Activated T-cell treated with anti-CD3 and anti-CD28 coated beads, Interleukin-2, amount 50 U/mL, for 4 hours (primary cell): ENCODE measurements around the gene RGS11. TPM values are rescaled to one million over a fixed set of nuclear protein-coding genes. Genes with fewer than 3 reads are reported as not detected.

ENCODE experiments used
- ATAC-seq, 2 donors: fragments of 200-7000 bp; cut with Tn5 transposase; one replicate each; pipeline ENCODE4 v1.10.0; 2021
- DNase-seq: peaks from one replicate; pipeline ENCODE4 v3.0.0-alpha.2; 2020
- H3K27me3 Mint-ChIP-seq: one replicate; pipeline ENCODE4 v1.8.0; 2021; ENCODE audit warnings: low read depth, mixed read lengths
- H3K36me3 Mint-ChIP-seq: one replicate; pipeline ENCODE4 v1.8.0; 2022; ENCODE audit warnings: mixed read lengths; ENCODE audit not compliant: insufficient read depth
- H3K4me1 Mint-ChIP-seq: one replicate; pipeline ENCODE4 v1.8.0; 2021; ENCODE audit warnings: low read depth, mixed read lengths
- H3K4me3 Mint-ChIP-seq: one replicate; pipeline ENCODE4 v1.8.0; 2021; ENCODE audit warnings: mild to moderate bottlenecking, moderate library complexity, mixed read lengths
- H3K9me3 Mint-ChIP-seq: one replicate; pipeline ENCODE4 v1.8.0; 2021; ENCODE audit warnings: mixed read lengths
- total RNA-seq, 3 donors: library from RNA; stranded (reverse); gene quantifications; one replicate each; pipeline ENCODE4 v1.2.1, GENCODE V29; 2021

Gene RGS11
- total RNA-seq, 3 donors from 2014 or later = 0.18 TPM; not detected in 2

DNA sequence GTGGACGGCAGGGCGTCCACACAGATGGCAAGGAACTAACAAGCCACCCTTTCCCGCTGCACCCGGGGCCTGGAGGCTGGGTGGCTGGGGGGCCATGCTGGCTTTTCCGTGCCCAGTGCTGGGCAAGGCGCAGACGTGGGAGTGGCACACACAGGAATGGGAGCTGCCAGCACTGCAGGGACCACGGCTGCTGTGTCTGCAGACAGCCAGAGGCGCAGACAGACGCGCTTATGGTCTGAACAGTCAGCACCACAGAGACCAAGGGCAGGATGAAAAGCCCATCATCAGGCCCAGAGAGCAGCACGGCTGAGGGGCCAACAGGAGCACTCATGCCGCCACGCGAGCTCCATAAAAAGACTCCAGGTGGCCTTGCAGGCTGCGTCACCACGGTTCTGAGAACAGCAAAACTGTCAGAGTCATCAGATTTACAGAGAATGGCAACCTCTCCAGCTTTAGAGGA lies 31.2 kb upstream of the RGS11 start:
- DNase-seq (no peak), ATAC-seq (no peak)
- H3K4me1 Mint-ChIP-seq = peaks cover 9% of the 10 kb centered on the region
- H3K9me3 Mint-ChIP-seq = no peaks in the 10 kb centered on the region
- H3K27me3 Mint-ChIP-seq = no peaks in the 10 kb centered on the region
- peaks cover 15% of the 10 kb centered on the region for H3K36me3 Mint-ChIP-seq
- no peak overlapping the region for H3K4me3 Mint-ChIP-seq

DNA sequence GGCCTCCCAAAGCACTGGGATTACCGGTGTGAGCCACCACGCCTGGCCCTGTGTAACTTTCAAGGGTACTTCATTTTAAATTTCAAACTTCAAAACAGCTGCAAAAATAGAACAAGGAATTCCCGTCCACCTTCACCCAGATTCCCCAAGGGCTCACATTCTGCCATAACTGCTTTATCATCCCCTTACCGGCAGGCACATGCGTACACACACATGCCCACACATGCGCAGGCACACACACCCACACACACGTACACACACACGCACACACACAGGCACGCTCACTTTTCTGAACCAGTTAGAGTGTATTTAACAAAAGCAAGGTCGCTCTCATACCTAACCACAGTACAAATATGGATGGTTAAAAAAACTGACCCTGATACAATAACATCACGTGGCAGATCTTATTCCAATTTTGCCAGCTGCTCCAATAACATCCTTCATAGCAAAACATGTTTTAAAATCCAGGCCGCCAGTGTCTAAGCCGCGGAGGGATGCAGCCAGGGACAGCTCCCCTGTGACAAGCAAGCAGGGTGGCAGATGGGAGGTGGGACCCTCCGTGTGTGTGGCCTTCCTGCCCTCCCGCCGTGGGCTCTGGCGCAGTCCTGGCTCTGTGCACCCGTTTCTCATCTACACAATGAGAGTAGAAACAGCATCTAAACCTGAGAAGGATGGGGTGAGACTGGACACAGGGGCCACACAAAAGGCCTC lies 30.3 kb upstream of the RGS11 start:
- no peak for ATAC-seq
- peaks cover 15% of the 10 kb centered on the region for H3K36me3 Mint-ChIP-seq
- H3K27me3 Mint-ChIP-seq = no peaks in the 10 kb centered on the region
- no peak for DNase-seq
- peaks cover 9% of the 10 kb centered on the region for H3K4me1 Mint-ChIP-seq
- H3K9me3 Mint-ChIP-seq = no peaks in the 10 kb centered on the region
- no peak overlapping the region for H3K4me3 Mint-ChIP-seq

GRCh38 chr16:303760-304505 lies 28.2 kb upstream of the RGS11 start:
- no peak overlapping the region for H3K4me3 Mint-ChIP-seq
- ATAC-seq = no peak
- peaks cover 3% of the 10 kb centered on the region for H3K4me1 Mint-ChIP-seq
- H3K27me3 Mint-ChIP-seq = no peaks in the 10 kb centered on the region
- no peaks in the 10 kb centered on the region for H3K9me3 Mint-ChIP-seq
- no peak for DNase-seq
- H3K36me3 Mint-ChIP-seq = peaks cover 14% of the 10 kb centered on the region

- H3K27me3 Mint-ChIP-seq = no peaks in the 10 kb centered on the region
- peaks cover 12% of the 10 kb centered on the region for H3K36me3 Mint-ChIP-seq
Observed at GRCh38 chr16:301950-302349, 26.2 kb upstream of the RGS11 start.

GRCh38 chr16:301235-301634 lies 25.5 kb upstream of the RGS11 start:
- Mint-ChIP-seq H3K4me1 (peaks cover 3% of the 10 kb centered on the region), H3K4me3 (no peak overlapping the region)
- ATAC-seq = no peak

More at GRCh38 chr16:301950-302349, 26.2 kb upstream of the RGS11 start:
- peaks cover 3% of the 10 kb centered on the region for H3K4me1 Mint-ChIP-seq
- DNase-seq (no peak), ATAC-seq (no peak)
- H3K9me3 Mint-ChIP-seq = no peaks in the 10 kb centered on the region
- H3K4me3 Mint-ChIP-seq = no peak overlapping the region

GRCh38 chr16:297832-298231 lies 22.1 kb upstream of the RGS11 start:
- ATAC-seq = no peak
- H3K36me3 Mint-ChIP-seq = peaks cover 4% of the 10 kb centered on the region
- no peak overlapping the region for H3K4me3 Mint-ChIP-seq
- H3K4me1 Mint-ChIP-seq = no peaks in the 10 kb centered on the region
- DNase-seq = no peak
- H3K27me3 Mint-ChIP-seq = no peaks in the 10 kb centered on the region
- H3K9me3 Mint-ChIP-seq = no peaks in the 10 kb centered on the region

More at GRCh38 chr16:301235-301634, 25.5 kb upstream of the RGS11 start:
- Mint-ChIP-seq H3K27me3 (no peaks in the 10 kb centered on the region), H3K36me3 (peaks cover 8% of the 10 kb centered on the region), H3K9me3 (no peaks in the 10 kb centered on the region)
- DNase-seq = no peak

- no peak overlapping the region for H3K4me3 Mint-ChIP-seq
- no peaks in the 10 kb centered on the region for H3K27me3 Mint-ChIP-seq
- H3K36me3 Mint-ChIP-seq = peaks cover 6% of the 10 kb centered on the region
- DNase-seq (no peak), ATAC-seq (no peak)
- H3K9me3 Mint-ChIP-seq = no peaks in the 10 kb centered on the region
- H3K4me1 Mint-ChIP-seq = no peaks in the 10 kb centered on the region
Observed at GRCh38 chr16:296806-297510, 21.2 kb upstream of the RGS11 start.

- no peaks in the 10 kb centered on the region for H3K9me3 Mint-ChIP-seq
- no peak overlapping the region for H3K4me3 Mint-ChIP-seq
- H3K27me3 Mint-ChIP-seq = no peaks in the 10 kb centered on the region
- no peak for ATAC-seq
- no peak for DNase-seq
- H3K4me1 Mint-ChIP-seq = no peaks in the 10 kb centered on the region
- peaks cover 6% of the 10 kb centered on the region for H3K36me3 Mint-ChIP-seq
Observed at GRCh38 chr16:296276-296675, 20.5 kb upstream of the RGS11 start.

- DNase-seq (no peak), ATAC-seq (no peak)
- Mint-ChIP-seq H3K4me3 (no peak overlapping the region), H3K4me1 (no peaks in the 10 kb centered on the region), H3K9me3 (no peaks in the 10 kb centered on the region), H3K36me3 (peaks cover 9% of the 10 kb centered on the region), H3K27me3 (no peaks in the 10 kb centered on the region)
Observed at GRCh38 chr16:293043-293775, 17.5 kb upstream of the RGS11 start.

GRCh38 chr16:291539-291938 lies 15.8 kb upstream of the RGS11 start:
- Mint-ChIP-seq H3K36me3 (peaks cover 15% of the 10 kb centered on the region), H3K4me1 (no peaks in the 10 kb centered on the region)
- no peak for ATAC-seq

GRCh38 chr16:290681-291405 lies 15.1 kb upstream of the RGS11 start:
- no peak for DNase-seq
- no peak overlapping the region for H3K4me3 Mint-ChIP-seq

More at GRCh38 chr16:291539-291938, 15.8 kb upstream of the RGS11 start:
- no peaks in the 10 kb centered on the region for H3K27me3 Mint-ChIP-seq
- no peak for DNase-seq
- H3K9me3 Mint-ChIP-seq = no peaks in the 10 kb centered on the region
- H3K4me3 Mint-ChIP-seq = no peak overlapping the region

DNA sequence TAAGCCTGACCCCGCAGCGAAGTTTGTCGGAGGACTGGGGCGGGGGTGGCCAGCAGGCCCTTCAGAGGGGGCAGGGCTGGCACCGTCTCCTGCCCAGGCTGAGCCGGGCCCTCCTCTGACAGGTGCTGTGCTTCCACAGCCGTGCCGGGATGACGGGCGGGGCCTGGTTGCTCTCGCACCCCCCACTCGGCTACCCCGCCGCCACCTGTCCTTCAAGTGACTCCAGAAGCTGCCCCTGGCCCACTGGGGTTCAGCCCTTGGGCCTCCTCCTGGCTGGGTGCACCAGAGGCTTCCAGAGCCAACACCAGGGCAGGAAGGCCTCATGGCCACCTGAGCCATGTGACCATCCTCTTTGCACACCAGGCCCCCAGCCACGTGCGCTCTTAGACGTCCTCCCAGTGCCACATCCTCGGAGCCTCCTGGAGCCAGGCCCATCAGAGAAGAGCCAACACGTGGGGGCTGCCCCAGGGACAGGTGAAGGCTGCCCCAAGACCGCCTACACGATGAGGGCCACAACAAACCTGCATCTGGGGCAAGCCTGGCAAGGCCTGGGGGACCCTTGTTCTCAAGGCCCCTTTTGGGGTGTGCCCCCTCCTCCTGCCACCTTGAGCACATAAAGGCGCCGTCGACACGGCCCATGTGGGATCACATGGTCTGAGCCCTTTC lies 14.4 kb upstream of the RGS11 start:
- Mint-ChIP-seq H3K4me1 (no peaks in the 10 kb centered on the region), H3K9me3 (no peaks in the 10 kb centered on the region), H3K4me3 (no peak overlapping the region), H3K27me3 (no peaks in the 10 kb centered on the region), H3K36me3 (peaks cover 15% of the 10 kb centered on the region)
- no peak for ATAC-seq
- DNase-seq = no peak

More at GRCh38 chr16:290681-291405, 15.1 kb upstream of the RGS11 start:
- Mint-ChIP-seq H3K9me3 (no peaks in the 10 kb centered on the region), H3K4me1 (no peaks in the 10 kb centered on the region), H3K27me3 (no peaks in the 10 kb centered on the region), H3K36me3 (peaks cover 15% of the 10 kb centered on the region)
- ATAC-seq = no peak

DNA sequence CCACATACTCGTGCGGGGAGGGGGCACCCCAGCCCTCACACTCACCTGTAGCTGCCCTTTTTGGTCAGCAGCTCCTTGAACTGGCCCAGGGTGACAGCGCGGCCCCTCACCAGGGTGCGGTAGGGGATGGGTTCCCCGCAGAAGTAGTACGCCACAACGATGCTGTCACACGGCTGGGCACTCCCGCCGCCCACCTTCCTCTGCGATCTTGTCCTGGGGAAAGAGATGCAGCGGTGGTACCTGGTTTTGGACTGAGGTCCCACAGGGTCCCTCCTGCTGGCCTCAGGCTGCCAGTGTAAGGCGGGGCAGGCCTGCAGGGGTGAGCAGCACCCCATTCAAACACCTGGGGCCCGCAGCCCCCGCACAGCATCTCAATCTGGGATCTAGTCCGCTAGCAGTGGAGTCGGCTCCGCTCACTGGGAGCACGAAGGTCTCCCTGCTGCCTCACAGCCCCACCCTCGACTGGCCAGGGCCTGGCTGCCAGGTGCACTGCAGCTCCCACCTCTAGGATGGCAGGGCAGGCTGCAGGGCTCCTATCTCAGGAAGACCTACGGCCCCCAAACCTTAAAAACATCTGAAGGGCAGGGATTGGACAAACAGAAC lies 13.8 kb upstream of the RGS11 start:
- Mint-ChIP-seq H3K4me3 (no peak overlapping the region), H3K9me3 (no peaks in the 10 kb centered on the region), H3K36me3 (peaks cover 15% of the 10 kb centered on the region), H3K4me1 (no peaks in the 10 kb centered on the region), H3K27me3 (no peaks in the 10 kb centered on the region)
- DNase-seq = no peak
- no peak for ATAC-seq
